ENCODE results near the gene C16orf96. TPM values are rescaled to one million over a fixed set of nuclear protein-coding genes. Genes with fewer than 3 reads are reported as not detected.

Gene C16orf96
- total RNA-seq, 1 donor from 2014 or later = not detected

DNA sequence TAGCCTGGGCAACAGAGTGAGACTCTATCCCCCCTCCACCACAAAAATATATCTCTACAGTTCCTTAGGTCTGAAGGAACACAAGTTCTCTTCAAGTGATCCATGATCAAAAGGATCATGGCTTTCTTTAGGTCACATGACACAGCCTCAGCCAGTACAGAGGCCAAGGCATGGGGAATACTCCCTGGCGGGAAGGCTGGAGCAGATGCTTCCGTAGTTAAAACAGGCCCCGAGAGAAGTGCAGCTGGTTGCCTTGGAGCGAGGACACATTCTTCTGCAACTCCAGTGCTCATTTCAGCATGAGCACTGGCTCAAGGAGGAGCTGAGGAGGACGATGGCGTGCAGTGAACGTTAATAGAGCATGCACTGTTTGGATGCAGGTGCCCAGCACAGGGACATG, 31.1 kb upstream of the C16orf96 start:
- DNase-seq (ENCODE audit: low read depth, low spot score) = no peak

DNA sequence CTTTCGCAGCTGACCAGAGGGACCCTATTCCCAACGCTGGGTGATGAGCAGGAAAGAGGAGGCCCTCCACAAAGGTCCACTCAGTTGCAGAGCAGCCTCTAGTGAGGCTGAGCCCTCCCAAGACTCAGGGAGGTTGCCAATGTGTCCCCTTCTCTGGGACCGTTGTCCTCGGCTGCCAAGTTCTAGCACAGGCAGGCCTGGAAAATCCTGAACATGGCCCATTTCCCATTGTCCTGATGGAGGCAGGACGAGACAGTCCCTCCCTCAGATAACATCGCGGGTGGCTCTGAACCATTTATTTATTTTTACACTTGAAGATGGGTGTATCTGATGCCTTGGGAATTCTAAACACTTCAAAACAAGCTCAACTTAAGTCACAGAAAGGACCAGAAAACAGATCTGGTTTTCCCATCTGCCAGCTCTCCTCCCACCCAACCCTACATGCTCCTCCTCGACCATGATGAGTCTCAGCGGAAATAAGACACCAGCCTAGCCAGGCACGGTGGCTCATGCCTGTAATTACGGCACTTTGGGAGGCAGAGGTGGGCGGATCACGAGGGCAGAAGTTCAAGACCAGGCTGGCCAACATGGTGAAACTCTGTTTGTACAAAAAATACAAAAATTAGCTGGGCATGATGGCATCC, 30.4 kb upstream of the C16orf96 start:
- no peak for DNase-seq (ENCODE audit: low read depth, low spot score)

GRCh38 chr16:4529085-4530060, 26.8 kb upstream of the C16orf96 start:
- DNase-seq (ENCODE audit: low read depth, low spot score) = no peak

DNA sequence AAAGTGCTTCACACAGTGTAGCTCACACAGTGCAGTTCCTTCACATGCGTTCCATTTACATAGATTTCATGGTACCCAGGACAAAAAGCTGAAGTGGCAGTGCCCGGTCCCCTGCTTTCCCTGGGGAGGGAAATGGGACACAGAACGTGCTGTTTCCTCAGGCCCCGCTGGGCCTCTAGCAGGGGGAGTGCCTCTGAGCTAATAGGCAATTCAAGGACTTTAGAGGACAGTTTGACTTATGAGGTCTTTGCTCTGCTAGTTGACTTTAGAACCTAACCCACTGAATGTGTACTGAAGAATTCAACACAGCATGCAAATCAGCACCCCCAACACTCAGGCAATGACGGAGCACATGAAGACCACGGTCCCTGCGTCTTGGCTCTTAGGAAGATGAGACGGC, 24.3 kb upstream of the C16orf96 start:
- DNase-seq (ENCODE audit: low read depth, low spot score) = no peak

- DNase-seq (ENCODE audit: low read depth, low spot score) = no peak
Observed at GRCh38 chr16:4532238-4532637, 23.9 kb upstream of the C16orf96 start.

GRCh38 chr16:4533490-4533889, 22.6 kb upstream of the C16orf96 start:
- no peak for DNase-seq (ENCODE audit: low read depth, low spot score)

GRCh38 chr16:4534151-4534790, 21.9 kb upstream of the C16orf96 start:
- peak; percentile 72 for DNase-seq (ENCODE audit: low read depth, low spot score)

GRCh38 chr16:4535627-4536108, 20.5 kb upstream of the C16orf96 start:
- DNase-seq (ENCODE audit: low read depth, low spot score) = no peak

DNA sequence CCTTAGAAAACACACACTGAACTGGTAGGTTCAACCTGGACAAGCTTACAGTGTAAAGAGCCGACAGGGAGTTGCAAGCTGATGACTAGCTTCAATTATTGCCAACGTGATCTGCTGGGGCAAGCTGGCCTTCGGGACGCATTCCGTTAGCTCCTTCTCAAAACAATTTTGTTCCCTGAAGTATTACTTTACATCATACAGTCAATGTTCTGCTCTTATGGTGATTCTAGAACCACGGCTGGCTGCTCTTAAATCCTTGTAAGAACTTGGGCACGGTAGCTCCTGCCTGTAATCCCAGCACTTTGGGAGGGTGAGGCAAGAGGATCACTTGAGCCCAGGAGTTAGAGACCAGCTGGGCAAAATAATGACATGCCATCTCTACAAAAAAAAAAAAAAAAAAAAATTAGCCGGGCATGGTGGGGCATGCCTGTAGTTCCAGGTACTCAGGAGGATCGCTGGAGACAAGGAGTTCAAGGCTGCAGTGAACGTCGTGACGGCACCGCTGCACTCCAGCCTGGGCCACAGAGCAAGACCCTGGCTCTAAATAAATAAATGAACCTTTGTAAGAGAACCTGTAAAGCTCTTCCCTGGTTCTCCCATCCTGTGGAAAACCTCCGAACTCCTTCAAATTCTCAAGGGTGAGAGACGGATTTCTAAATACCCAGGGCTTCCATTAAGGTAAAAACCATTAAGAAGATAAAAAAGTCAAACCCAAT, 19.6 kb upstream of the C16orf96 start:
- DNase-seq (ENCODE audit: low read depth, low spot score) = no peak

DNA sequence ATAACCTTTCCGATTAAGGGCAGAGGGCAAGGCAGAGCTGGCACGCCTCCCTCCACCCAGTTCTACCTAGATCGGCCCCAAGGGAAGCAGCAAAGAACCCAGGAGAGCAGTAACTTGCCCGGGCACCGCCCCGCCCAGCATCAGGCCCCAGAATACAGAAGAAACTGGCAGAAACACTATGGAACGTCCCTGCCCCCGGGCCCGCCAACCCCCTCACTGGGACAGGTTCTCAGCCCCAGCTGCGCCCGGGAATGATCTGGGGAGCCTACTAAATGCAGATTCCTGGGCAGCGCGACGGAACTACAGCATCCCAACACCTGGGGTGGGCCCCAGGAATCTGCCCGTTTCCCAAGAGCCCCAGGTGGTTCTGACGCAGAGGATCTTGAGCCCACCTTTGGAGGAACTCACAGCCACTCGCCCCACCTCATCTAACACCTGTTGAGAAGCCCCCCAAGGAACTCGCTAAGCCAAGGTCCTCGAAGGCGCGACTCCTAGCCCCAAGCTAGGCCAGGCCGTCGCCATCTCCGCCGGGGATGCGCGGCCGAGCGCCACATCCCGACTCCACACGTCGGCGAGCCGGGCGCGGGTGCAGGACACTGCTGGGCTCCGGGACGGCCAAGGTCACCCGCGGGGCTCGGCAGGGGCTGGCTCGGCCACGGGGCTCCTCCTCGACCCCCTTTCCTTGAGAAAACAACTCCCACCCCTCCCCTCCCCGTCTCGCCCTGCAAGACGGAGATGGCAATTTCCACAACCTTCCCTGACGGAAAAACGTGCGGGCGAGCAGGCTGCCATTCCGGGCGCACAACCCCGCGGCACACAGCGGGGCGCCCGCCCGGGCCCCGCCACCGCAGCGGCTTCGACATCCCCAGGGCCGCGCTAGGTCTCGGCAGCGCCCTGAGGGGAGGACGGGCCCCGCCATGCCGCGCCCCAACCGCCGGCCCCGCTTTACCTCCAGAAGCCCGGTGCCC, 18.5 kb upstream of the C16orf96 start:
- DNase-seq (ENCODE audit: low read depth, low spot score) = no peak

DNA sequence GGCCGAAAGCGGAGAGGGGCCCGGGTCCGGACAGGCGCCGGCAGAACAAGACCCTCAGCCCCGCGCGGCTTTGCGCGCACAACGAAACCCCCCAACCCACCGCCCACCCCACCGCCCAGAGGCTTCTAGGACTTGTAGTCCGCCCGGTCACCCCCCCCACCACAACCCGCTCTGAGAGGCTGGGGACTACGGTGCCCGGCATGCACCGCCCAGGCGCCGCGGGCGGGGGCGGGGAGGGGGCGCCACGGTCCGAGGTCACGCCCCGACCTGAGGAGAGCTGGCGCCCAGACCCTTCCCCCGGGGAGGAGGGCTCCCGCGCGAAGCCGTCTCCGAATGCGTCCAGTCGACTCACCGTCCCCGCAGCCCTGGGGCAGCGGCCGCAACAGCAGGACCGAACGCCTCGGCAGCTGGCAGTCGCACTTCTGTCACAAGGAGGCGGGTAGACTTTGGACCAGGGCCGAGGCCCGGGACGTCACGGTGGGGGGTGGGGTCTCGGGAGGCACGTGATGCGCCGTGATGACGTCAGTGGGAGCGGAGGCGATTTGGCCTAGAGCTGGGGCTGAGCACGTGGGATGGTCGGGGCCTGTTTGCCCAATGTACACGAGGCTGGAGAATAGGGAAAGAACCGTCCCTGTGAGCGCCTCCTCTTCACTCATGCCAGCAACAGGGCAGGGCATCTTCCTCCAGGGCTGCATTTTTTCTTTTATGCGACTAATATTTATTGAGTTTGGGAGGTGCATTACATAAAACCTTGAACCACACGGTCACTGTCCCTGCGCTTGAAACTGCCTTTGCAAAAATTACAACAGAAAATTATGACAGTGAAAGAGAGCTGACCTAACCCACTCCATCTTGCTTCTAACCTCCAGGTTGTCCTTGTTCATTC, 17.5 kb upstream of the C16orf96 start, which contains the start of gene CDIP1:
TSS of gene CDIP1 (minus strand) at position 424 of the 886 bp plus-strand sequence. CDS start 24,643 bp downstream, outside the sequence.
- DNase-seq (ENCODE audit: low read depth, low spot score) = peak; percentile 83

DNA sequence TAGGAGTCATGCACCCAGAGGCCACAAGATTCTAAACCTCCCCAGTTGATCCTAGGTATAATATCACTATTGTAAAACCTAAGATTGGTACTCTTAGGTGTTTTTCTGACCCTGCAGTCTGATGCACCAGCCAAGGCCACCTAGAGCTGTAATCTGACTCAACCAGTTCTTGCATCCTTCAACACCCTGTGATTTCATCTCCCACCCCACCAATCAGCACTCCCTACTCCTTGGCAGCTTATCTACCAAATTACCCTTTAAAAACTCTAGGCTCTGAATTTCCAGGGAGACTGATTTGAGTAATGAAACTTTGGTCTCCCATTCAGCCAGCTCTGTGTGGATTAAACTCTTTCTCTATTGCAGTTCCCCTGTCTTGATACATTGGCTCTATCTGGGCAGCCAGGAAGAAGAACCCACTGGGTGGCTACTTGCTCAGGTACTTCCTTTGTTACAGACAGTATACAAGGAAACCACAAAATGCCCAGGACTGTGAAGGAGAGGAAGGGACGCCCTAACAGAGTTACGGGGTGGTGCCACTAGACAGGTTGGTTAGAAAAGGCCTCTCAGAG, 16.3 kb upstream of the C16orf96 start:
- DNase-seq (ENCODE audit: low read depth, low spot score) = no peak

- no peak for DNase-seq (ENCODE audit: low read depth, low spot score)
Observed at GRCh38 chr16:4544473-4544872, 11.7 kb upstream of the C16orf96 start.

GRCh38 chr16:4548124-4548523, 8.0 kb upstream of the C16orf96 start:
- no peak for DNase-seq (ENCODE audit: low read depth, low spot score)

DNA sequence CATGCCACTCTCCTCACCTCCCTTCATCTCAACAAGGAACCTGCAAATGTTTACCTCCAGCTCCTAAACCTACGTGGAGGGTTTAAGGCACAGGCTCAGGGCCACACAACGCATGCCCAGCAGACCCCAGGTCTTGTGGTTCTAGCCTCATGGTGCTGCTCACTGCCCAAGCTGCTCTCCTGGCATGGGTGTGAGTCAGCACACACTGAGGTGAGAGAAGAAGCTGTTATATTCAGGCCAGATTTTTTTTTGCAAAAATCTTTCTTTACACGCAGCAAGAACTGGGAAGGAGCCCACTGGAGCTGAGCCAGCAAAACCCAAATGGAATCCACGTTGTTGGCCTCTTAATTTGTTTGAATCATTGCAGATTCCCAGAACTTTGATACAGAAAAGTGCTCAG, 5.5 kb upstream of the C16orf96 start:
- DNase-seq (ENCODE audit: low read depth, low spot score) = no peak

DNA sequence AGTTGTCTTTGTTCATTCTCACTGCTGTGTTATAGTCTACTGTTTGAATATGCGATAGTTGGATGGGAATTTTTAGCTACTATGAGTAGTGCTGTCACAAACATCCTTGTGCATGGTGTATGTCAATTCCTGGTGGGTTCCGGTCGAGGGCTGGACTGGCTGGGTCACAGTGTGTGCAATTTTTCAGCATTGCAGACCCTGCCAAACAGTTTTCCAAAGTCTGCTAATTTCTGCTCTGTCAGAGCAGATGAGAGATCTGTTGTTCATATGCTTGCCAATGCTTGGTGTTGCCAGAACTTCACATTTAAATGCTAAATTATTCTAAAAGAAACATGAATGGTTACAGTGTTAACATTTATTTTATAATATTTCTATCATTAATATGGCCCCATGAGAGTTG, 3.6 kb upstream of the C16orf96 start:
- no peak for DNase-seq (ENCODE audit: low read depth, low spot score)

DNA sequence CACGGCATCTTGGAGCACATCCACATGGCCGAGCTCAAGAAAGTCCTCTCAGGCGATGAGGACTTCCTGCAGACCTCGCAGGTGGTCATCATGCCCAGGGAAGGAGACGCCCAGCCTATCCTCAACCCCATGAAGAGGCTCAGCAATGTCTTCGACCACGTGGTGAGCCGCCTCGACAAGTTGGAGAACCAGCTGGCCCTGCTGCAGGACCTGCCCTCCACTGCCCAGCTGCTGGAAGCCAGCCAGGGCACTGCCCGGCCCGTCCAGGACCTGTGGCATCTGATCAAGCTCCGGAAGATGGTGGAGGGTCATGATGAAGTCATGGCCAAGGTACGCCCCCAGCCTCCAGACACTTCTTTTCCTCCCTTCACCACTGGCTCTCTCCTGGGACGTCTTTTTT, 440 bp downstream of the C16orf96 start:
- DNase-seq (ENCODE audit: low read depth, low spot score) = no peak

- DNase-seq (ENCODE audit: low read depth, low spot score) = no peak
Observed at GRCh38 chr16:4557973-4558372, 1.8 kb downstream of the C16orf96 start.

DNA sequence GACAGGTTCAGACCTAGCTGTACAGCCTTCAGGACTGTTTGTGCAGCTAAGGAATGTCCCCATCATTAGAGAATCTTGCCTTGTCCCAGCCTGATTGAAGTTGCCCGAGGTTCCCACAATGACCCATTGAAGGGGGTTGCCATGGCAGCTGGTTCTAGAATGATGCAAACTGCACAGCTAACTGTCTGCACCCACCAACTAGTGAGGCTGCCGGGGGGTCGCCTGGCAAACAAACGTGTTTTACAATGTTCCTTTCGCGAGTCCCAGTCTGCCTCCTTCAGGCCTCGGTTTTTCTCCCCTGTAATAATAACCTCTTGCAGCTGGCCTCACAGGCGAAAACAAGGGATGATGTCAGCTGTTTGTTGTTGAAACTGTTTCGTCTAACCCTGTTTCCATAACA, 5.5 kb downstream of the C16orf96 start:
- no peak for DNase-seq (ENCODE audit: low read depth, low spot score)
